SK-N-SH (cell line): ENCODE data around the gene EHBP1L1. TPM values are rescaled to one million over a fixed set of nuclear protein-coding genes. Genes with fewer than 3 reads are reported as not detected.

Experiments used
- CTCF ChIA-PET: fragments of 300-600, 350-600 bp; formaldehyde crosslinking; extraction: SDS; loops from one replicate; lab custom pipeline; 2021; lab: Yijun Ruan, JAX
- POLR2A ChIA-PET: fragments of 350-600 bp; sonication (Branson Sonifier 250); formaldehyde crosslinking; extraction: SDS; loops from one replicate; lab custom pipeline; 2020; ENCODE audit warnings: antibody characterized with exemption, inconsistent platforms; lab: Yijun Ruan, JAX
- DNase-seq: peaks from one replicate; pipeline ENCODE4 v3.0.0; 2012
- H2AFZ ChIP-seq: fragments of 200-600 bp; sonication (generic); 2 replicates; pipeline ENCODE4 v1.8.1; 2016; ENCODE audit warnings: antibody characterized with exemption, mild to moderate bottlenecking, low read depth
- H3F3A ChIP-seq: fragments of 200-600 bp; sonication (generic); replicated peaks from 2 replicates; pipeline ENCODE3; 2016; ENCODE audit warnings: antibody characterized with exemption, mild to moderate bottlenecking; ENCODE audit not compliant: insufficient read depth
- H3K27ac ChIP-seq, 2 experiments: fragments of 200-500 bp in 1 of 2; fragments of 200-600 bp in 1 of 2; sonication (Bioruptor generic) in 1 of 2; sonication (generic), shearing (Covaris generic) in 1 of 2; 2 replicates each; pipeline versions ENCODE4 v1.5.1 to v1.6.1; 2014 to 2016; ENCODE audit warnings: low read depth in 2 of 2, inconsistent platforms in 1 of 2, low read length in 1 of 2, mild to moderate bottlenecking in 1 of 2, mixed read lengths in 1 of 2
- H3K27me3 ChIP-seq: fragments of 200-600 bp; sonication (generic), shearing (Covaris generic); 2 replicates; pipeline ENCODE4 v1.6.1; 2016; ENCODE audit warnings: mixed run types; ENCODE audit not compliant: insufficient read depth
- H3K36me3 ChIP-seq, 2 experiments: fragments of 200-500 bp in 1 of 2; fragments of 200-600 bp in 1 of 2; sonication (Bioruptor generic) in 1 of 2; sonication (generic) in 1 of 2; replicated peaks in 1 of 2; 2 replicates each; pipeline versions ENCODE3 to v1.5.1; 2014 to 2016; ENCODE audit warnings: low read length in 1 of 2, mild to moderate bottlenecking in 1 of 2; ENCODE audit not compliant: insufficient read depth in 2 of 2, control insufficient read depth in 1 of 2
- H3K4me1 ChIP-seq, 2 experiments: fragments of 200-500 bp in 1 of 2; fragments of 200-600 bp in 1 of 2; sonication (Bioruptor generic) in 1 of 2; sonication (generic), shearing (Covaris generic) in 1 of 2; 2 replicates each; pipeline versions ENCODE4 v1.5.1 to v1.6.1; 2014 to 2016; ENCODE audit warnings: low read depth in 1 of 2, low read length in 1 of 2, mixed run types in 1 of 2; ENCODE audit not compliant: insufficient read depth in 2 of 2, control insufficient read depth in 1 of 2
- H3K4me2 ChIP-seq: fragments of 200-600 bp; sonication (generic), shearing (Covaris generic); 2 replicates; pipeline ENCODE4 v1.6.1; 2017; ENCODE audit warnings: mixed run types
- H3K4me3 ChIP-seq, 2 experiments: fragments of 200-500 bp in 1 of 2; fragments of 200-600 bp in 1 of 2; sonication (Bioruptor generic) in 1 of 2; sonication (generic), shearing (Covaris generic) in 1 of 2; 2 replicates each; pipeline versions ENCODE4 v1.5.1 to v1.8.1; 2014 to 2016; ENCODE audit warnings: low read depth in 2 of 2, inconsistent platforms in 1 of 2, low read length in 1 of 2, mild to moderate bottlenecking in 1 of 2, mixed read lengths in 1 of 2, moderate library complexity in 1 of 2
- H3K79me2 ChIP-seq: fragments of 200-600 bp; sonication (generic); 2 replicates; pipeline ENCODE4 v1.8.1; 2017; ENCODE audit warnings: mild to moderate bottlenecking; ENCODE audit not compliant: insufficient read depth
- H3K9ac ChIP-seq: fragments of 200-600 bp; sonication (generic); 2 replicates; pipeline ENCODE4 v1.6.1; 2017; ENCODE audit warnings: mixed run types
- H3K9me2 ChIP-seq: fragments of 200-600 bp; sonication (generic); 2 replicates; pipeline ENCODE4 v1.6.1; 2017; ENCODE audit warnings: mixed run types
- H3K9me3 ChIP-seq: fragments of 200-600 bp; sonication (generic); 2 replicates; pipeline ENCODE4 v1.6.1; 2017; ENCODE audit warnings: mixed run types, mild to moderate bottlenecking, moderate library complexity
- H4K20me1 ChIP-seq: fragments of 200-600 bp; sonication (generic); 2 replicates; pipeline ENCODE4 v1.6.1; 2017; ENCODE audit warnings: mild to moderate bottlenecking, mixed run types; ENCODE audit not compliant: insufficient read depth
- CHD2 ChIP-seq: fragments of 150-350 bp; IDR thresholded peaks from 2 replicates; pipeline ENCODE4 v1.6.1; 2018; ENCODE audit warnings: low read length; ENCODE audit not compliant: partially characterized antibody
- CTCF ChIP-seq: fragments of 200-600 bp; sonication (generic); IDR thresholded peaks from 2 replicates; pipeline ENCODE4 v1.6.1; 2017; ENCODE audit warnings: antibody characterized with exemption, mild to moderate bottlenecking, moderate library complexity
- ELF1 ChIP-seq: IDR thresholded peaks from 2 replicates; pipeline ENCODE4 v1.4.0; 2012
- FOXJ3 ChIP-seq: sonication (generic); formaldehyde crosslinking; IDR thresholded peaks from 2 replicates; pipeline ENCODE4 v1.5.1; 2020; ENCODE audit warnings: mild to moderate bottlenecking, missing genetic modification reagents
- GABPA ChIP-seq: IDR thresholded peaks from 2 replicates; pipeline ENCODE4 v1.4.0; 2012; ENCODE audit warnings: low read depth, mild to moderate bottlenecking
- GATA2 ChIP-seq: sonication (generic); formaldehyde crosslinking; IDR thresholded peaks from 2 replicates; pipeline ENCODE4 v1.5.0; 2020; ENCODE audit warnings: mild to moderate bottlenecking, missing genetic modification reagents
- IRF3 ChIP-seq: fragments of 150-350 bp; IDR thresholded peaks from 2 replicates; pipeline ENCODE4 v1.6.1; 2016; ENCODE audit warnings: mild to moderate bottlenecking, low read depth, low read length
- JUND ChIP-seq: IDR thresholded peaks from 2 replicates; pipeline ENCODE4 v1.4.0; 2012
- MAX ChIP-seq: IDR thresholded peaks from 2 replicates; pipeline ENCODE4 v1.4.0; 2012; ENCODE audit warnings: low read depth
- NFIC ChIP-seq: IDR thresholded peaks from 2 replicates; pipeline ENCODE4 v1.4.0; 2012; ENCODE audit warnings: borderline replicate concordance
- PBX3 ChIP-seq: IDR thresholded peaks from 2 replicates; pipeline ENCODE4; 2012
- REST ChIP-seq: IDR thresholded peaks from 2 replicates; pipeline ENCODE4 v1.6.1; 2012; ENCODE audit warnings: mild to moderate bottlenecking, low read depth, low read length, moderate library complexity
- RXRA ChIP-seq: IDR thresholded peaks from 2 replicates; pipeline ENCODE4 v1.4.0; 2012; ENCODE audit warnings: low read depth, mild to moderate bottlenecking, borderline replicate concordance
- SIN3A ChIP-seq: IDR thresholded peaks from 2 replicates; pipeline ENCODE4 v1.6.1; 2012; ENCODE audit warnings: low read depth, mild to moderate bottlenecking, low read length, moderate library complexity, borderline replicate concordance
- TCF12 ChIP-seq: IDR thresholded peaks from 2 replicates; pipeline ENCODE4 v1.4.0; 2012
- TEAD4 ChIP-seq: IDR thresholded peaks from 2 replicates; pipeline ENCODE4 v1.4.0; 2012; ENCODE audit warnings: mild to moderate bottlenecking, borderline replicate concordance; ENCODE audit not compliant: insufficient read depth
- USF2 ChIP-seq: fragments of 150-350 bp; IDR thresholded peaks from 2 replicates; pipeline ENCODE4 v1.6.1; 2017; ENCODE audit warnings: antibody characterized with exemption, low read length, low read depth, borderline replicate concordance
- YY1 ChIP-seq: IDR thresholded peaks from 2 replicates; pipeline ENCODE4 v1.4.0; 2012; ENCODE audit warnings: low read depth, mild to moderate bottlenecking
- WGBS: methylation state at CpG from one replicate; pipeline ENCODE4 v1.1.6; 2017; ENCODE audit warnings: low lambda C conversion rate; 5-methylcytosine and 5-hydroxymethylcytosine counted together
- polyA plus RNA-seq, 3 experiments: library from polyadenylated mRNA; depleted of rRNA; stranded (reverse); fragments of >200 nt; gene quantifications; 2 replicates each; pipeline ENCODE4 v1.2.3, GENCODE V29; 2012

Gene EHBP1L1
- polyA plus RNA-seq, 1 of the 3 experiments (the other 2 are of a cell fraction): 48.7 TPM

GRCh38 chr11:65556470-65557279 is 19.2 kb upstream of the EHBP1L1 start:
- Histone ChIP-seq H3K9me2 (no peaks in the 10 kb centered on the region), H3K9ac (peak overlapping the region; percentile 87), H3K4me1 (peaks cover 47 to 66% of the 10 kb centered on the region in 2 experiments), H3K27me3 (no peaks in the 10 kb centered on the region), H3K4me2 (peak overlapping the region; percentile 93), H3K27ac (peak overlapping the region; percentile 97), H3K9me3 (no peaks in the 10 kb centered on the region), H3K4me3 (peak overlapping the region; percentile 65 to 85), H3K79me2 (peaks cover 50% of the 10 kb centered on the region), H4K20me1 (peaks cover 17% of the 10 kb centered on the region), H3F3A (peaks cover 39% of the 10 kb centered on the region), H2AFZ (no peak overlapping the region), H3K36me3 (peaks cover 5 to 18% of the 10 kb centered on the region in 2 experiments)
- TF ChIP-seq REST: no peak
- no peak for TF ChIP-seq CHD2
- TF ChIP-seq RXRA: no peak
- no peak for TF ChIP-seq MAX
- no peak for TF ChIP-seq FOXJ3 (CRISPR knock-in tag)
- TF ChIP-seq USF2: no peak
- no peak for TF ChIP-seq TCF12
- TF ChIP-seq ELF1: no peak
- TF ChIP-seq PBX3: no peak
- TF ChIP-seq YY1: no peak
- TF ChIP-seq GABPA: no peak
- TF ChIP-seq GATA2 (CRISPR knock-in tag): no peak
- no peak for TF ChIP-seq JUND
- no peak for TF ChIP-seq IRF3
- no peak for TF ChIP-seq CTCF
- no peak for TF ChIP-seq SIN3A
- TF ChIP-seq TEAD4: no peak
- no peak for TF ChIP-seq NFIC
- WGBS: 80% methylated on average over 10 of the region's 12 CpGs
- ChIA-PET CTCF (interaction anchor here (1.0 to 3.5 kb wide), 9 partner anchors 12 to 82 kb away, joined by 3 to 53 read pairs (median 4); partner anchors contain the start of genes MAP3K11 and ZNRD2), POLR2A (no interaction called here)
- no peak for DNase-seq
